HCT116 (cell line): ENCODE data around the gene SLX9. TPM values are rescaled to one million over a fixed set of nuclear protein-coding genes. Genes with fewer than 3 reads are reported as not detected.

Source experiments
- ATAC-seq: fragments of 200-7000 bp; cut with Tn5 transposase; 2 replicates; pipeline ENCODE4 v1.9.1; 2020; ENCODE audit warnings: mild to moderate bottlenecking, moderate library complexity
- BruUV-seq: library from RNA; stranded (reverse); fragments of 400-500 nt; replicated peaks from 2 replicates; lab custom pipeline; 2021; lab: Mats Ljungman, UMichigan
- CTCF ChIA-PET: fragments of 300-600 bp; sonication (Branson Sonifier 250); formaldehyde crosslinking; loops from one replicate; lab custom pipeline; 2021; ENCODE audit warnings: antibody characterized with exemption; lab: Charles Lee
- POLR2A ChIA-PET: fragments of 300-600, 350-600 bp; sonication (Branson Sonifier 250); formaldehyde crosslinking; loops from one replicate; lab custom pipeline; 2021; ENCODE audit warnings: antibody characterized with exemption; lab: Charles Lee
- RAD21 ChIA-PET, 2 experiments: fragments of 300-600 bp; sonication (Branson Sonifier 250); formaldehyde crosslinking; loops; one replicate each; lab custom pipeline; 2023; ENCODE audit warnings: low total read pairs in 2 of 2; ENCODE audit not compliant: uncharacterized antibody in 2 of 2, unreplicated experiment in 2 of 2, low non-redundant PET in 1 of 2; lab: Charles Lee
- DNase-seq: peaks from one replicate; pipeline ENCODE4 v3.0.0-alpha.2; 2010; ENCODE audit warnings: low read depth, low spot score
- H2AFZ ChIP-seq: fragments of 200-600 bp; shearing (Covaris generic), sonication (generic); 2 replicates; pipeline ENCODE4 v1.6.1; 2017; ENCODE audit warnings: low read depth, mixed run types, mixed read lengths, antibody characterized with exemption, low read length; ENCODE audit not compliant: poor library complexity, severe bottlenecking
- H3K27ac ChIP-seq: 2 replicates; pipeline ENCODE4 v1.5.1; 2012; ENCODE audit warnings: low read depth, low read length
- H3K27me3 ChIP-seq: fragments of 200-600 bp; sonication (generic); 2 replicates; pipeline ENCODE4 v1.6.1; 2016; ENCODE audit warnings: mixed run types, low read length, mixed read lengths; ENCODE audit not compliant: insufficient read depth
- H3K36me3 ChIP-seq, 2 experiments: fragments of 200-500 bp in 1 of 2; fragments of 200-600 bp in 1 of 2; sonication (Bioruptor generic) in 1 of 2; sonication (generic) in 1 of 2; 2 replicates each; pipeline versions ENCODE4 v1.5.1 to v1.6.1; 2014 to 2016; ENCODE audit warnings: low read length in 2 of 2, inconsistent platforms in 1 of 2, mixed read lengths in 1 of 2, mixed run types in 1 of 2; ENCODE audit not compliant: insufficient read depth in 2 of 2, control insufficient read depth in 1 of 2
- H3K4me1 ChIP-seq, 2 experiments: fragments of 200-600 bp in 1 of 2; sonication (generic) in 1 of 2; 2 replicates each; pipeline versions ENCODE4 v1.5.1 to v1.6.1; 2012 to 2017; ENCODE audit warnings: low read length in 2 of 2, inconsistent platforms in 1 of 2, mild to moderate bottlenecking in 1 of 2, mixed read lengths in 1 of 2, mixed run types in 1 of 2, moderate library complexity in 1 of 2; ENCODE audit not compliant: insufficient read depth in 2 of 2, control insufficient read depth in 1 of 2
- H3K4me2 ChIP-seq: fragments of 200-600 bp; sonication (generic); 2 replicates; pipeline ENCODE4 v1.6.1; 2017; ENCODE audit warnings: mixed run types, low read length, mixed read lengths
- H3K4me3 ChIP-seq, 2 experiments: fragments of 200-600 bp in 1 of 2; sonication (generic) in 1 of 2; replicated peaks in 1 of 2; 2 replicates each; pipeline ENCODE4 v1.5.1; 2011 to 2016; ENCODE audit warnings: low read length in 2 of 2, control low read depth in 1 of 2, low read depth in 1 of 2, mild to moderate bottlenecking in 1 of 2, mixed read lengths in 1 of 2, mixed run types in 1 of 2
- H3K79me2 ChIP-seq: fragments of 200-600 bp; sonication (generic); 2 replicates; pipeline ENCODE4 v1.6.1; 2017; ENCODE audit warnings: mild to moderate bottlenecking, mixed run types, low read length, moderate library complexity, mixed read lengths; ENCODE audit not compliant: insufficient read depth
- H3K9ac ChIP-seq: fragments of 200-600 bp; sonication (generic); 2 replicates; pipeline ENCODE4 v1.6.1; 2016; ENCODE audit warnings: low read length, mixed read lengths
- H3K9me2 ChIP-seq: fragments of 200-600 bp; sonication (generic), shearing (Covaris generic); 2 replicates; pipeline ENCODE4 v1.6.1; 2017; ENCODE audit warnings: mixed run types, mild to moderate bottlenecking, moderate library complexity; ENCODE audit not compliant: insufficient read depth
- H3K9me3 ChIP-seq, 2 experiments: fragments of 200-500 bp in 1 of 2; fragments of 200-600 bp in 1 of 2; sonication (Bioruptor generic) in 1 of 2; sonication (generic) in 1 of 2; 2 replicates each; pipeline ENCODE4 v1.6.1; 2014 to 2017; ENCODE audit warnings: low read length in 2 of 2, mixed read lengths in 2 of 2, inconsistent platforms in 1 of 2, low read depth in 1 of 2, mild to moderate bottlenecking in 1 of 2, mixed run types in 1 of 2, moderate library complexity in 1 of 2; ENCODE audit not compliant: control insufficient read depth in 1 of 2, insufficient read depth in 1 of 2
- H4K20me1 ChIP-seq: fragments of 200-600 bp; sonication (generic), shearing (Covaris generic); 2 replicates; pipeline ENCODE4 v1.6.1; 2017; ENCODE audit warnings: mixed run types, mild to moderate bottlenecking, moderate library complexity; ENCODE audit not compliant: insufficient read depth
- ATF3 ChIP-seq: IDR thresholded peaks from 2 replicates; pipeline ENCODE4 v1.6.1; 2012
- CEBPB ChIP-seq: IDR thresholded peaks from 2 replicates; pipeline ENCODE4 v1.6.1; 2012; ENCODE audit warnings: low read depth
- ELF1 ChIP-seq: IDR thresholded peaks from 2 replicates; pipeline ENCODE4 v1.6.1; 2012; ENCODE audit warnings: low read depth, borderline replicate concordance
- EZH2 ChIP-seq: fragments of 200-600 bp; sonication (generic); IDR thresholded peaks from 2 replicates; pipeline ENCODE4 v1.6.1; 2017; ENCODE audit warnings: antibody characterized with exemption, mixed run types
- POLR2AphosphoS5 ChIP-seq: IDR thresholded peaks from 2 replicates; pipeline ENCODE4 v1.6.1; 2011; ENCODE audit warnings: mild to moderate bottlenecking, low read depth, low read length, moderate library complexity
- REST ChIP-seq: IDR thresholded peaks from 2 replicates; pipeline ENCODE4 v1.6.1; 2012; ENCODE audit warnings: low read depth
- TCF7L2 ChIP-seq: IDR thresholded peaks from 2 replicates; pipeline ENCODE4 v1.7.0; 2011; ENCODE audit warnings: borderline replicate concordance, inconsistent platforms; ENCODE audit not compliant: insufficient read depth, insufficient read length; ENCODE audit errors: extremely low read depth
- ZBTB33 ChIP-seq: IDR thresholded peaks from 2 replicates; pipeline ENCODE4 v1.6.1; 2011; ENCODE audit warnings: mild to moderate bottlenecking, low read length, moderate library complexity; ENCODE audit not compliant: insufficient replicate concordance; ENCODE audit errors: extremely low read depth
- ZFX ChIP-seq: fragments of 450-650 bp; IDR thresholded peaks from 2 replicates; pipeline ENCODE4 v1.6.1; 2017
- intact Hi-C: fragments of 100-400 bp; cut with micrococcal nuclease; formaldehyde crosslinking; loops from 2 replicates; pipeline ENCODE4 v1.10.0; 2022
- total RNA-seq: library from RNA; stranded (reverse); gene quantifications from one replicate; pipeline ENCODE4 v1.2.1, GENCODE V29; 2021; ENCODE audit not compliant: unreplicated experiment
- TF ChIP-seq, protein P1 (sequence below), 3 experiments: fragments of 200-600 bp in 1 of 3; sonication (generic) in 1 of 3; IDR thresholded peaks in 2 of 3; conservative IDR thresholded peaks in 1 of 3; 2 replicates each; pipeline ENCODE4 v1.5.1; 2012 to 2017; ENCODE audit warnings: low read depth in 2 of 3, low read length in 2 of 3, antibody characterized with exemption in 1 of 3, borderline replicate concordance in 1 of 3, control low read depth in 1 of 3, mild to moderate bottlenecking in 1 of 3, mixed read lengths in 1 of 3, mixed run types in 1 of 3, moderate library complexity in 1 of 3; ENCODE audit not compliant: insufficient read depth in 1 of 3

SLX9 gene
- total RNA-seq, 1 experiment from 2014 or later: 61.9 TPM

- Histone ChIP-seq H3K4me3 (no peak overlapping the region), H4K20me1 (no peaks in the 10 kb centered on the region), H3K9me3 (no peaks in the 10 kb centered on the region), H3K9me2 (no peaks in the 10 kb centered on the region), H3K36me3 (no peaks in the 10 kb centered on the region), H3K79me2 (no peaks in the 10 kb centered on the region), H3K4me1 (peaks cover 10% of the 10 kb centered on the region in 2 experiments; a peak in 3 of 4 replicates), H3K27ac (no peak overlapping the region), H3K4me2 (no peak overlapping the region), H3K9ac (no peak overlapping the region), H2AFZ (no peak overlapping the region), H3K27me3 (peaks cover 17% of the 10 kb centered on the region; the same call in 1 of the 2 replicates)
- BruUV-seq: no TSS peak
- no peak for DNase-seq
- intact Hi-C loops: no loop called here
- TF ChIP-seq, protein P1, sequence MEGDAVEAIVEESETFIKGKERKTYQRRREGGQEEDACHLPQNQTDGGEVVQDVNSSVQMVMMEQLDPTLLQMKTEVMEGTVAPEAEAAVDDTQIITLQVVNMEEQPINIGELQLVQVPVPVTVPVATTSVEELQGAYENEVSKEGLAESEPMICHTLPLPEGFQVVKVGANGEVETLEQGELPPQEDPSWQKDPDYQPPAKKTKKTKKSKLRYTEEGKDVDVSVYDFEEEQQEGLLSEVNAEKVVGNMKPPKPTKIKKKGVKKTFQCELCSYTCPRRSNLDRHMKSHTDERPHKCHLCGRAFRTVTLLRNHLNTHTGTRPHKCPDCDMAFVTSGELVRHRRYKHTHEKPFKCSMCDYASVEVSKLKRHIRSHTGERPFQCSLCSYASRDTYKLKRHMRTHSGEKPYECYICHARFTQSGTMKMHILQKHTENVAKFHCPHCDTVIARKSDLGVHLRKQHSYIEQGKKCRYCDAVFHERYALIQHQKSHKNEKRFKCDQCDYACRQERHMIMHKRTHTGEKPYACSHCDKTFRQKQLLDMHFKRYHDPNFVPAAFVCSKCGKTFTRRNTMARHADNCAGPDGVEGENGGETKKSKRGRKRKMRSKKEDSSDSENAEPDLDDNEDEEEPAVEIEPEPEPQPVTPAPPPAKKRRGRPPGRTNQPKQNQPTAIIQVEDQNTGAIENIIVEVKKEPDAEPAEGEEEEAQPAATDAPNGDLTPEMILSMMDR (IDR thresholded peaks at IDR 0.05 in 2 of 3, conservative IDR thresholded peaks at IDR 0.05 in 1 of 3; ENCODE audit: borderline replicate concordance in 1 of 3, insufficient read depth in 1 of 3, low read depth in 2 of 3, low read length in 2 of 3): no peak
- TF ChIP-seq REST (no peak), TCF7L2 (no peak), ATF3 (no peak), ZBTB33 (no peak), ZFX (no peak), EZH2 (no peak), POLR2AphosphoS5 (no peak), CEBPB (no peak), ELF1 (no peak)
- CTCF ChIA-PET: no interaction called here
- no peak for ATAC-seq
- RAD21 ChIA-PET: no interaction called here
- POLR2A ChIA-PET: no interaction called here
Measured at GRCh38 chr21:44909719-44910118, 30.1 kb upstream of the SLX9 start.
